ENCODE results near the gene NEK9. TPM values are rescaled to one million over a fixed set of nuclear protein-coding genes. Genes with fewer than 3 reads are reported as not detected.

NEK9 gene
- total and polyA plus RNA-seq, 9 of the 15 experiments (the other 6 are each of a cell fraction or from before 2014, with no cell fraction given): 2.8 to 39.6 (median 19.8) TPM

- TF ChIP-seq ZNF518B (CRISPR knock-in tag; IDR thresholded peaks at IDR 0.05) (no peak), MTA3 (IDR thresholded peaks at IDR 0.05; ENCODE audit: borderline replicate concordance) (0 out of 2 replicates have a peak, but pooled peaks have one; percentile 79), KLF6 (CRISPR knock-in tag; IDR thresholded peaks at IDR 0.05; ENCODE audit: borderline replicate concordance) (no peak), SIN3A (IDR thresholded peaks at IDR 0.05; ENCODE audit: borderline replicate concordance in 2 of 2, control insufficient read depth in 1 of 2, low read depth in 2 of 2, low read length in 2 of 2) (no peak), MYNN (IDR thresholded peaks at IDR 0.05) (no peak), MYNN (CRISPR knock-in tag; IDR thresholded peaks at IDR 0.05) (no peak), ZBTB40 (IDR thresholded peaks at IDR 0.05) (peak; percentile 96), ZBTB40 (CRISPR knock-in tag; IDR thresholded peaks at IDR 0.05) (no peak), PCBP1 (IDR thresholded peaks at IDR 0.05; ENCODE audit: low read depth, low read length, poor library complexity, severe bottlenecking) (peak; percentile 81)
- TF ChIP-seq, protein P1, sequence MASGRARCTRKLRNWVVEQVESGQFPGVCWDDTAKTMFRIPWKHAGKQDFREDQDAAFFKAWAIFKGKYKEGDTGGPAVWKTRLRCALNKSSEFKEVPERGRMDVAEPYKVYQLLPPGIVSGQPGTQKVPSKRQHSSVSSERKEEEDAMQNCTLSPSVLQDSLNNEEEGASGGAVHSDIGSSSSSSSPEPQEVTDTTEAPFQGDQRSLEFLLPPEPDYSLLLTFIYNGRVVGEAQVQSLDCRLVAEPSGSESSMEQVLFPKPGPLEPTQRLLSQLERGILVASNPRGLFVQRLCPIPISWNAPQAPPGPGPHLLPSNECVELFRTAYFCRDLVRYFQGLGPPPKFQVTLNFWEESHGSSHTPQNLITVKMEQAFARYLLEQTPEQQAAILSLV (tag; IDR thresholded peaks at IDR 0.05): no peak
These were observed at the start of gene NEK9 (continued) for GRCh38 chr14:75126679-75127473.
